Endodermal cell (in vitro differentiated cells): ENCODE measurements around the gene NFATC2. TPM values are rescaled to one million over a fixed set of nuclear protein-coding genes. Genes with fewer than 3 reads are reported as not detected.

Source experiments
- DNase-seq: peaks from one replicate; pipeline ENCODE4 v3.0.0-alpha.2; 2017
- H3K27ac ChIP-seq: 2 replicates; pipeline ENCODE4 v1.5.1; 2013; ENCODE audit warnings: mild to moderate bottlenecking, low read depth, low read length, moderate library complexity
- H3K27me3 ChIP-seq: 2 replicates; pipeline ENCODE4 v1.6.1; 2013; ENCODE audit warnings: mild to moderate bottlenecking, low read length, moderate library complexity; ENCODE audit not compliant: insufficient read depth, control insufficient read depth, poor library complexity, severe bottlenecking
- H3K36me3 ChIP-seq: 2 replicates; pipeline ENCODE4 v1.7.0; 2013; ENCODE audit warnings: mild to moderate bottlenecking, low read length, moderate library complexity; ENCODE audit not compliant: control insufficient read depth, insufficient read depth
- H3K4me1 ChIP-seq: one replicate; pipeline ENCODE4 v1.7.0; 2013; ENCODE audit warnings: low read length; ENCODE audit not compliant: control insufficient read depth, insufficient read depth
- H3K4me3 ChIP-seq: 2 replicates; pipeline ENCODE4 v1.5.1; 2013; ENCODE audit warnings: mild to moderate bottlenecking, low read length, moderate library complexity
- H3K9ac ChIP-seq: 2 replicates; pipeline ENCODE4 v1.6.1; 2013; ENCODE audit warnings: mild to moderate bottlenecking, low read length, moderate library complexity; ENCODE audit not compliant: poor library complexity, severe bottlenecking; ENCODE audit errors: extremely low read depth
- H3K9me3 ChIP-seq: 2 replicates; pipeline ENCODE4 v1.6.1; 2013; ENCODE audit warnings: mild to moderate bottlenecking, low read length, moderate library complexity; ENCODE audit not compliant: control insufficient read depth
- H3K27ac Mint-ChIP-seq: 2 replicates; pipeline ENCODE4 v1.8.0; 2020; ENCODE audit warnings: mixed read lengths
- H3K27me3 Mint-ChIP-seq: 2 replicates; pipeline ENCODE4 v1.8.0; 2021; ENCODE audit warnings: mild to moderate bottlenecking, mixed read lengths; ENCODE audit not compliant: insufficient read depth
- H3K36me3 Mint-ChIP-seq: 2 replicates; pipeline ENCODE4 v1.8.0; 2020; ENCODE audit warnings: low read depth, mixed read lengths
- H3K4me1 Mint-ChIP-seq: 2 replicates; pipeline ENCODE4 v1.8.0; 2020; ENCODE audit warnings: mixed read lengths
- H3K4me3 Mint-ChIP-seq: 2 replicates; pipeline ENCODE4 v1.8.0; 2020; ENCODE audit warnings: mild to moderate bottlenecking, moderate library complexity, mixed read lengths
- H3K9me3 Mint-ChIP-seq: 2 replicates; pipeline ENCODE4 v1.8.0; 2020; ENCODE audit warnings: mild to moderate bottlenecking, mixed read lengths
- CTCF ChIP-seq: fragments of 200-600 bp; sonication (generic); conservative IDR thresholded peaks from 2 replicates; pipeline ENCODE4 v1.5.0; 2021; ENCODE audit warnings: antibody characterized with exemption, mild to moderate bottlenecking
- WGBS, 2 experiments: methylation state at CpG; one replicate each; pipeline versions ENCODE4 v1.1.5 to v1.1.7; 2013; ENCODE audit warnings: missing lambda C conversion rate in 2 of 2, mixed read lengths in 1 of 2; ENCODE audit not compliant: insufficient coverage in 1 of 2, insufficient read length in 1 of 2; 5-methylcytosine and 5-hydroxymethylcytosine counted together
- total RNA-seq, 2 donors: library from RNA; stranded (reverse); fragmentation: NEBNext Ultra II Directional in 1 of 2; extraction: Animal tissue kit (Norgen Biotek cat#: 25700) in 1 of 2; gene quantifications; 2 replicates in 1 of 2; 3 replicates in 1 of 2; pipeline ENCODE4 v1.2.1, GENCODE V29; 2021

The NFATC2 gene
- total RNA-seq, 2 donors from 2014 or later: 1.5 to 2.1 TPM

DNA sequence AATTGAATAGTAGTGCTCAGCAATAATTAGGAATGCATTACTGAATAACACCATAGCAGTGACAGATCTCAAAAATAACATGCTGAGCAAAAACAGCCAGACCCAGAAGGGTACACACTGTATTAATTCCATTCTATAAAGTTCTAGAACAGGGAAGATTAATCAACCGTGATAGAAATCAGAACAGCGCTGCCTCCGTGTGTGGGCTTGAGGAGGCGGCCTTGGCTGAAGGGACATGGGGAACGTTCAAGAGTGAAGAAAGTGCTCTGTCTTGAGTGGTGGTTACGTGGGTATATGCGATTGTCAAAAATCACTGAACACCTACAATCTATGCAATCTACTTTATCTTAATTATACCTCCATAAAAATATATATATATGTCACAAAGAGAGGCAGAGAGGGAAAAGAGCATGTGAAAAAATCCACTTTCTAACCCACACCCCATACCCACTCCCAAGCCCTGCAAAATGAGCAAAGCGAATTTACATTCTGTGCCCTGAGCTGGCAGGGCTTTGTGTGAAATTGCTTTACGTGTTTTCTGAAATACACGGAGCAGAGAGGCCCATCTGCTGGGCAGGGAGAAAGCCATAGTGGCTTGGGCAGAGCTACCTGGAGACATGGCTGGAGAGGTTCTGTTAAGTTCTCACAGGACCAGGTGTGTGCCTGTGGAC is 74.4 kb downstream of the NFATC2 start:
- Mint-ChIP-seq H3K4me1 (peaks cover 20% of the 10 kb centered on the region), H3K4me3 (no peak overlapping the region), H3K36me3 (no peaks in the 10 kb centered on the region), H3K9me3 (no peaks in the 10 kb centered on the region), H3K27me3 (peaks cover 1% of the 10 kb centered on the region), H3K27ac (no peak overlapping the region)
- Histone ChIP-seq H3K4me1 (peaks cover 5% of the 10 kb centered on the region), H3K27me3 (no peaks in the 10 kb centered on the region), H3K9ac (no peak overlapping the region), H3K4me3 (no peak overlapping the region), H3K36me3 (no peaks in the 10 kb centered on the region), H3K27ac (no peak overlapping the region), H3K9me3 (no peaks in the 10 kb centered on the region)
- no peak for DNase-seq
- 89 to 97% methylated on average over 5 to 8 of the region's 10 CpGs for WGBS, 2 experiments
- no peak for TF ChIP-seq CTCF

DNA sequence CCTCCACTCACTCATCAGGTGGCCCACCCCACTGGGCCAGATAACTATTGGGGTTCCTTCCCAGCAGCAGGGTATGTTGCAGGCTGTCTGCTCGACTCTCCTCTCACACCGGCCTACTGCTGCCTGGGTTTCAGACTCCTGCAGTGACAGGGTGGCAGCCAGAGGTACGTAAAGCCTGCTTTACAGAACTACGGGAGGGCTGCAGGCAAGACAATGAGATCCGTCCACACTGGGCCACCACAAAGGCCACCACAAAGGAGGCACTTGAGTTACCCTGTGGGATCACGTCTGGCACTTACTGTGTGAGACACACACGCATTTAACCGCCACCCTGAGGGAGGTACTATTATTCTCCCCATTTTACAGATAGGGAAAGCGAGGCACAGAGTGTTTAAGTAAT is 78.5 kb downstream of the NFATC2 start:
- peak overlapping the region; percentile 19 for H3K27ac Mint-ChIP-seq
- Histone ChIP-seq H3K36me3 (no peaks in the 10 kb centered on the region), H3K4me1 (peaks cover 12% of the 10 kb centered on the region), H3K9ac (no peak overlapping the region), H3K27me3 (no peaks in the 10 kb centered on the region), H3K9me3 (no peaks in the 10 kb centered on the region), H3K4me3 (no peak overlapping the region), H3K27ac (no peak overlapping the region)
- no peak overlapping the region for H3K4me3 Mint-ChIP-seq
- H3K4me1 Mint-ChIP-seq: peaks cover 20% of the 10 kb centered on the region
- 67 to 79% methylated on average over 6 to 9 of the region's 9 CpGs for WGBS, 2 experiments
- H3K27me3 Mint-ChIP-seq: no peaks in the 10 kb centered on the region
- no peaks in the 10 kb centered on the region for H3K9me3 Mint-ChIP-seq
- no peak for TF ChIP-seq CTCF
- no peaks in the 10 kb centered on the region for H3K36me3 Mint-ChIP-seq
- DNase-seq: peak; percentile 77

- Mint-ChIP-seq H3K27me3 (no peaks in the 10 kb centered on the region), H3K9me3 (no peaks in the 10 kb centered on the region), H3K4me3 (no peak overlapping the region), H3K36me3 (no peaks in the 10 kb centered on the region), H3K4me1 (peaks cover 20% of the 10 kb centered on the region), H3K27ac (peak overlapping the region; percentile 19)
- Histone ChIP-seq H3K27me3 (no peaks in the 10 kb centered on the region), H3K4me1 (peaks cover 12% of the 10 kb centered on the region), H3K9me3 (no peaks in the 10 kb centered on the region), H3K27ac (no peak overlapping the region), H3K9ac (no peak overlapping the region), H3K36me3 (no peaks in the 10 kb centered on the region), H3K4me3 (no peak overlapping the region)
- WGBS, 2 experiments: 90 to 91% methylated on average over 4 to 8 of the region's 8 CpGs
- no peak for TF ChIP-seq CTCF
- no peak for DNase-seq
These were observed 79.0 kb downstream of the NFATC2 start for GRCh38 chr20:51463560-51463959.
